IMR-90 (cell line): ENCODE results near the gene BRAF. TPM values are rescaled to one million over a fixed set of nuclear protein-coding genes. Genes with fewer than 3 reads are reported as not detected.
A peak's percentile ranks its signal among the peaks of the same experiment; 100 is the strongest.

Experiments
- ATAC-seq: fragments of 200-7000 bp; cut with Tn5 transposase; 2 replicates; pipeline ENCODE4 v1.9.1; 2020; ENCODE audit warnings: low read depth, mild to moderate bottlenecking, moderate library complexity
- BruUV-seq: library from RNA; stranded (reverse); fragments of 400-500 nt; replicated peaks from 2 replicates; lab custom pipeline; 2021; lab: Mats Ljungman, UMichigan
- CTCF ChIA-PET: fragments of 300-600 bp; formaldehyde crosslinking; extraction: SDS; loops from one replicate; lab custom pipeline; 2021; ENCODE audit warnings: antibody characterized with exemption; lab: Yijun Ruan, JAX
- POLR2A ChIA-PET: fragments of 300-600 bp; sonication (Branson Sonifier 250); formaldehyde crosslinking; loops from one replicate; lab custom pipeline; 2022; ENCODE audit warnings: antibody characterized with exemption; ENCODE audit not compliant: unreplicated experiment; lab: Charles Lee
- DNase-seq: peaks from one replicate; pipeline ENCODE4 v3.0.0; 2013
- H2AFZ ChIP-seq: replicated peaks from 2 replicates; pipeline ENCODE3; 2013; ENCODE audit warnings: low read length, mild to moderate bottlenecking; ENCODE audit not compliant: poor library complexity
- H2AK5ac ChIP-seq: 2 replicates; pipeline ENCODE4 v1.6.1; 2013; ENCODE audit warnings: low read depth, low read length, inconsistent platforms
- H2AK9ac ChIP-seq: replicated peaks from 2 replicates; pipeline ENCODE3; 2013; ENCODE audit warnings: mild to moderate bottlenecking, low read depth, low read length, moderate library complexity; ENCODE audit not compliant: poor library complexity
- H2BK120ac ChIP-seq: 2 replicates; pipeline ENCODE4 v1.6.1; 2013; ENCODE audit warnings: low read depth, low read length, inconsistent platforms
- H2BK15ac ChIP-seq: 3 replicates; pipeline ENCODE4 v1.6.1; 2013; ENCODE audit warnings: low read depth, low read length, inconsistent platforms
- H2BK20ac ChIP-seq: 2 replicates; pipeline ENCODE4 v1.6.1; 2013; ENCODE audit warnings: low read depth, mild to moderate bottlenecking, inconsistent platforms, low read length, moderate library complexity
- H2BK5ac ChIP-seq: 2 replicates; pipeline ENCODE4 v1.6.1; 2013; ENCODE audit warnings: mild to moderate bottlenecking, low read depth, low read length, inconsistent platforms; ENCODE audit not compliant: poor library complexity, severe bottlenecking
- H3K14ac ChIP-seq: replicated peaks from 2 replicates; pipeline ENCODE4 v1.6.1; 2013; ENCODE audit warnings: low read depth, low read length, inconsistent platforms
- H3K18ac ChIP-seq: 2 replicates; pipeline ENCODE4 v1.6.1; 2013; ENCODE audit warnings: low read depth, low read length, control low read depth
- H3K23ac ChIP-seq: 2 replicates; pipeline ENCODE4 v1.6.1; 2013; ENCODE audit warnings: low read depth, low read length, inconsistent platforms
- H3K27ac ChIP-seq: 2 replicates; pipeline ENCODE4 v1.5.1; 2013; ENCODE audit warnings: mild to moderate bottlenecking, control low read depth, low read length; ENCODE audit not compliant: insufficient read depth
- H3K27me3 ChIP-seq: 2 replicates; pipeline ENCODE4 v1.6.1; 2013; ENCODE audit warnings: low read length; ENCODE audit not compliant: control insufficient read depth, insufficient read depth
- H3K36me3 ChIP-seq: 2 replicates; pipeline ENCODE4 v1.6.1; 2013; ENCODE audit warnings: low read length, mixed read lengths; ENCODE audit not compliant: control insufficient read depth, insufficient read depth
- H3K4ac ChIP-seq: 2 replicates; pipeline ENCODE4 v1.6.1; 2013; ENCODE audit warnings: low read depth, low read length, inconsistent platforms
- H3K4me1 ChIP-seq: 2 replicates; pipeline ENCODE4 v1.6.1; 2013; ENCODE audit warnings: low read length, mixed read lengths; ENCODE audit not compliant: control insufficient read depth, insufficient read depth
- H3K4me2 ChIP-seq: 2 replicates; pipeline ENCODE4 v1.6.1; 2013; ENCODE audit warnings: low read depth, mild to moderate bottlenecking, control low read depth, low read length, moderate library complexity
- H3K4me3 ChIP-seq: 2 replicates; pipeline ENCODE4 v1.5.1; 2013; ENCODE audit warnings: low read depth, mild to moderate bottlenecking, control low read depth, low read length, moderate library complexity; ENCODE audit not compliant: insufficient read depth
- H3K56ac ChIP-seq: 2 replicates; pipeline ENCODE4 v1.6.1; 2013; ENCODE audit warnings: low read length, inconsistent platforms; ENCODE audit not compliant: insufficient read depth; ENCODE audit errors: extremely low read depth
- H3K79me1 ChIP-seq, 2 experiments: 2 replicates each; pipeline ENCODE4 v1.6.1; 2013; ENCODE audit warnings: low read length in 2 of 2, inconsistent platforms in 1 of 2, low read depth in 1 of 2
- H3K9ac ChIP-seq: 2 replicates; pipeline ENCODE4 v1.6.1; 2013; ENCODE audit warnings: low read depth, low read length, control low read depth
- H3K9me1 ChIP-seq: 2 replicates; pipeline ENCODE4 v1.6.1; 2013; ENCODE audit warnings: low read length, inconsistent platforms; ENCODE audit not compliant: insufficient read depth
- H3K9me3 ChIP-seq: 2 replicates; pipeline ENCODE4 v1.6.1; 2013; ENCODE audit warnings: low read length; ENCODE audit not compliant: control insufficient read depth, insufficient read depth
- H4K20me1 ChIP-seq: 2 replicates; pipeline ENCODE4 v1.6.1; 2013; ENCODE audit warnings: low read length, inconsistent platforms; ENCODE audit not compliant: insufficient read depth
- H4K5ac ChIP-seq: 2 replicates; pipeline ENCODE4 v1.6.1; 2013; ENCODE audit warnings: mild to moderate bottlenecking, low read depth, low read length, control low read depth
- H4K8ac ChIP-seq, 2 experiments: 2 replicates each; pipeline ENCODE4 v1.6.1; 2013; ENCODE audit warnings: low read depth in 2 of 2, low read length in 2 of 2, control low read depth in 1 of 2, inconsistent platforms in 1 of 2
- H4K91ac ChIP-seq: 2 replicates; pipeline ENCODE4 v1.6.1; 2013; ENCODE audit warnings: low read depth, low read length, inconsistent platforms; ENCODE audit not compliant: insufficient read depth
- BHLHE40 ChIP-seq: fragments of 150-350 bp; IDR thresholded peaks from 2 replicates; pipeline ENCODE4 v1.6.1; 2016; ENCODE audit warnings: mild to moderate bottlenecking, low read depth, low read length
- CEBPB ChIP-seq: IDR thresholded peaks from 2 replicates; pipeline ENCODE4 v1.6.1; 2012; ENCODE audit warnings: low read depth, low read length, improper control_type of control experiment
- FOS ChIP-seq: fragments of 150-350 bp; IDR thresholded peaks from 2 replicates; pipeline ENCODE4 v1.6.1; 2016; ENCODE audit warnings: low read depth, low read length
- MAZ ChIP-seq: IDR thresholded peaks from 2 replicates; pipeline ENCODE4 v1.6.1; 2012; ENCODE audit warnings: low read depth, mild to moderate bottlenecking, low read length, improper control_type of control experiment, moderate library complexity, borderline replicate concordance
- MXI1 ChIP-seq: IDR thresholded peaks from 2 replicates; pipeline ENCODE4 v1.6.1; 2012; ENCODE audit warnings: low read depth, mild to moderate bottlenecking, low read length, moderate library complexity, borderline replicate concordance
- NFE2L2 ChIP-seq: fragments of 150-350 bp; IDR thresholded peaks from 2 replicates; pipeline ENCODE4 v1.6.1; 2016; ENCODE audit warnings: low read depth, mild to moderate bottlenecking, low read length
- POLR2A ChIP-seq: IDR thresholded peaks from 2 replicates; pipeline ENCODE4 v1.6.1; 2012; ENCODE audit warnings: mild to moderate bottlenecking, low read depth, low read length
- RAD21 ChIP-seq: IDR thresholded peaks from 2 replicates; pipeline ENCODE4 v1.6.1; 2012; ENCODE audit warnings: low read length, improper control_type of control experiment
- RCOR1 ChIP-seq: IDR thresholded peaks from 2 replicates; pipeline ENCODE4 v1.6.1; 2012; ENCODE audit warnings: mild to moderate bottlenecking, low read length, improper control_type of control experiment; ENCODE audit not compliant: insufficient replicate concordance
- RFX5 ChIP-seq: IDR thresholded peaks from 2 replicates; pipeline ENCODE4 v1.8.0; 2012; ENCODE audit warnings: low read depth, mild to moderate bottlenecking, low read length, moderate library complexity
- SMC3 ChIP-seq: fragments of 150-350 bp; IDR thresholded peaks from 2 replicates; pipeline ENCODE4 v1.6.1; 2016; ENCODE audit warnings: low read depth, mild to moderate bottlenecking, antibody characterized with exemption, low read length, moderate library complexity
- WGBS, 2 experiments: methylation state at CpG; one replicate each; pipeline versions ENCODE4 v1.1.5 to v1.1.7; 2013; ENCODE audit warnings: missing lambda C conversion rate in 2 of 2; ENCODE audit not compliant: insufficient read length in 1 of 2; ENCODE audit errors: extremely low coverage in 2 of 2; 5-methylcytosine and 5-hydroxymethylcytosine counted together
- dilution Hi-C: fragments of 300-500 bp; cut with HindIII; formaldehyde crosslinking; loops from one replicate; pipeline ENCODE4 v1.14.3; 2018; ENCODE audit warnings: low sequenced_read_pairs; ENCODE audit not compliant: unreplicated experiment
- in situ Hi-C: fragments of 300-500 bp; cut with MboI; formaldehyde crosslinking; loops from 3 replicates; pipeline ENCODE4 v1.14.3; 2019; ENCODE audit warnings: low sequenced_read_pairs, inconsistent platforms, mixed read lengths
- intact Hi-C: fragments of 100-400 bp; cut with micrococcal nuclease; formaldehyde crosslinking; loops from 2 replicates; pipeline ENCODE4 v1.10.0; 2022
- polyA plus RNA-seq, 3 experiments: library from polyadenylated mRNA; depleted of rRNA; stranded (reverse); fragments of >200 nt; gene quantifications; 2 replicates each; pipeline ENCODE4 v1.2.3, GENCODE V29; 2012; ENCODE audit warnings: low replicate concordance in 1 of 3
- total RNA-seq: library from RNA; depleted of rRNA; stranded (reverse); fragments of >200 nt; gene quantifications from 2 replicates; pipeline ENCODE4 v1.2.3, GENCODE V29; 2012
- TF ChIP-seq, protein P1 (sequence below): conservative IDR thresholded peaks from 2 replicates; pipeline ENCODE4 v1.5.1; 2012; ENCODE audit warnings: mild to moderate bottlenecking, low read depth, low read length, improper control_type of control experiment

BRAF gene
- total and polyA plus RNA-seq, 2 of the 4 experiments (the other 2 are of a cell fraction) = 5.7 to 12.9 TPM

DNA sequence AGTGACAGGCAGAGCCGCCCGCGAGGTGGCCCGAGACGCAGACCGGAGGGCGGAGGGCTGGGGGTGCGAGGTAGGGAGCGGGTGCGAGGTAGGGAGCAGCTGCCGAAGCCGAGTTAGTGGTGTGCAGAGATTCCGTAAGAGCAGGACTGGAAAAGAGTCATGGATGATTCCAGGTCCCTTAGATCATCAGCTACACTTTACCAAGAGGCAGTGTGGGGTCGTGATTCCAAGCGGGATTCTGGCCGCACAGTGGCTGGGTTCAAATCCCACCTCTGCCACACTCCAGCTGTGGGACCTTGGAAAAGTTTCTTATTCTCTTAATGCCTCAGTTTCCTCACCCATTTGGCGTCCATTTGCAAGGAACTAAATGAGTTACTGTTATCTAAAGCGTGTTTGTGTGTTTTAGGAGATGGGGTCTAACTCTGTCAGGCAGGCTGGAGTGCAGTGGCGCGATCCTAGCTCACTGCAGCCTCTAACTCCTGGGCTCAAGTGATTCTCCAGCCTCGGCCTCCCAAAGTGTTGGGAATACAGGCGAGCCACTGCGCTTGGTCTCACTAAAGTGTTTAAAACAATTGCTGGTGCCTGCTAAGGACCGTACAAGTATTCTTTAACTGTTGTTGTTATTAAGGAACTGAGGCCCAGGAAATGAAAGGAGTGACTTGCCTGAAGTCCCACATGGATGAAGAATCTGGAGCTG lies 227.1 kb downstream of the BRAF start:
- Histone ChIP-seq H3K18ac (no peak overlapping the region), H3K9me3 (no peaks in the 10 kb centered on the region), H4K5ac (peak overlapping the region; percentile 2; the same call in 1 of the 2 replicates), H2BK5ac (peak overlapping the region; percentile 51), H3K36me3 (no peaks in the 10 kb centered on the region), H2BK15ac (no peak overlapping the region), H2AFZ (peak overlapping the region; percentile 89), H3K9me1 (peaks cover 6% of the 10 kb centered on the region; the same call in 1 of the 2 replicates), H3K56ac (peak overlapping the region; percentile 70; the same call in 1 of the 2 replicates), H3K79me1 (peaks cover 13 to 37% of the 10 kb centered on the region in 2 experiments; a peak in 3 of 4 replicates), H3K4ac (peak overlapping the region; percentile 61), H2BK20ac (peak overlapping the region; percentile 21; the same call in 1 of the 2 replicates), H2BK120ac (peak overlapping the region; percentile 18; the same call in 1 of the 2 replicates), H2AK9ac (peak overlapping the region; percentile 93), H3K4me2 (peak overlapping the region; percentile 86), H4K91ac (peak overlapping the region; percentile 51; the same call in 1 of the 2 replicates), H3K27ac (peak overlapping the region; percentile 94), H4K8ac (peak overlapping the region; percentile 50 to 72; a peak in 3 of 4 replicates), H4K20me1 (no peaks in the 10 kb centered on the region; the same call in 1 of the 2 replicates), H2AK5ac (peak overlapping the region; percentile 35; the same call in 1 of the 2 replicates), H3K14ac (peak overlapping the region; percentile 54), H3K9ac (peak overlapping the region; percentile 85), H3K23ac (peak overlapping the region; percentile 97), H3K4me3 (peak overlapping the region; percentile 92), H3K27me3 (no peaks in the 10 kb centered on the region), H3K4me1 (peaks cover 5% of the 10 kb centered on the region)
- TF ChIP-seq FOS (no peak), MXI1 (no peak; the same call in 1 of the 2 replicates), RCOR1 (no peak), BHLHE40 (no peak), MAZ (no peak), POLR2A (no peak), RAD21 (no peak), CEBPB (0 out of 2 replicates have a peak, but pooled peaks have one; percentile 31), RFX5 (no peak), SMC3 (0 out of 2 replicates have a peak, but pooled peaks have one; percentile 10), NFE2L2 (no peak)
- TF ChIP-seq, protein P1, sequence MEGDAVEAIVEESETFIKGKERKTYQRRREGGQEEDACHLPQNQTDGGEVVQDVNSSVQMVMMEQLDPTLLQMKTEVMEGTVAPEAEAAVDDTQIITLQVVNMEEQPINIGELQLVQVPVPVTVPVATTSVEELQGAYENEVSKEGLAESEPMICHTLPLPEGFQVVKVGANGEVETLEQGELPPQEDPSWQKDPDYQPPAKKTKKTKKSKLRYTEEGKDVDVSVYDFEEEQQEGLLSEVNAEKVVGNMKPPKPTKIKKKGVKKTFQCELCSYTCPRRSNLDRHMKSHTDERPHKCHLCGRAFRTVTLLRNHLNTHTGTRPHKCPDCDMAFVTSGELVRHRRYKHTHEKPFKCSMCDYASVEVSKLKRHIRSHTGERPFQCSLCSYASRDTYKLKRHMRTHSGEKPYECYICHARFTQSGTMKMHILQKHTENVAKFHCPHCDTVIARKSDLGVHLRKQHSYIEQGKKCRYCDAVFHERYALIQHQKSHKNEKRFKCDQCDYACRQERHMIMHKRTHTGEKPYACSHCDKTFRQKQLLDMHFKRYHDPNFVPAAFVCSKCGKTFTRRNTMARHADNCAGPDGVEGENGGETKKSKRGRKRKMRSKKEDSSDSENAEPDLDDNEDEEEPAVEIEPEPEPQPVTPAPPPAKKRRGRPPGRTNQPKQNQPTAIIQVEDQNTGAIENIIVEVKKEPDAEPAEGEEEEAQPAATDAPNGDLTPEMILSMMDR = no peak
- DNase-seq = peak; percentile 64
- BruUV-seq = no TSS peak
- ATAC-seq = no peak
- WGBS, 2 experiments = 54% methylated on average over 10 of the region's 24 CpGs; no CpG with 5 or more reads in 1 of the 2 experiments
- ChIA-PET CTCF (interaction anchor here (0.6 kb wide), 1 partner anchor 402 kb away, joined by 3 read pairs; no protein-coding TSS in a partner anchor), POLR2A (no interaction called here)
- in situ Hi-C loops = no loop called here
- dilution Hi-C loops = no loop called here
- intact Hi-C loops = loop anchor here (2.0 to 10.0 kb wide), 2 partner anchors 223 to 227 kb away; partner anchors contain the start of gene BRAF
